Neural crest cell (in vitro differentiated cells): ENCODE measurements around the gene DHX15. TPM values are rescaled to one million over a fixed set of nuclear protein-coding genes. Genes with fewer than 3 reads are reported as not detected.

ENCODE experiments used
- DNase-seq: peaks from one replicate; pipeline ENCODE4 v3.0.0; 2021; ENCODE audit warnings: low read depth, mixed read lengths, low spot score
- H3K27ac Mint-ChIP-seq: one replicate; pipeline ENCODE4 v1.8.0; 2021; ENCODE audit warnings: mild to moderate bottlenecking, mixed read lengths; ENCODE audit not compliant: unreplicated experiment
- H3K27me3 Mint-ChIP-seq: 2 replicates; pipeline ENCODE4 v1.8.0; 2021; ENCODE audit warnings: low read depth, mild to moderate bottlenecking, mixed read lengths
- H3K36me3 Mint-ChIP-seq: 2 replicates; pipeline ENCODE4 v1.8.0; 2021; ENCODE audit warnings: low read depth, mild to moderate bottlenecking, mixed read lengths
- H3K4me1 Mint-ChIP-seq: 2 replicates; pipeline ENCODE4 v1.8.0; 2021; ENCODE audit warnings: mixed read lengths
- H3K4me3 Mint-ChIP-seq: one replicate; pipeline ENCODE4 v1.8.0; 2021; ENCODE audit warnings: mild to moderate bottlenecking, mixed read lengths
- H3K9me3 Mint-ChIP-seq: 2 replicates; pipeline ENCODE4 v1.8.0; 2021; ENCODE audit warnings: mixed read lengths
- CTCF ChIP-seq: fragments of 200-600 bp; sonication (generic); conservative IDR thresholded peaks from 2 replicates; pipeline ENCODE4 v1.5.0; 2021; ENCODE audit warnings: antibody characterized with exemption, mild to moderate bottlenecking
- total RNA-seq: library from RNA; stranded (reverse); gene quantifications from 2 replicates; pipeline ENCODE4 v1.2.1, GENCODE V29; 2021

DHX15 gene
- total RNA-seq, 1 donor from 2014 or later, result 240 TPM

GRCh38 chr4:24550441-24551175 is 33.7 kb downstream of the DHX15 start:
- Mint-ChIP-seq H3K4me3 (no peak overlapping the region), H3K4me1 (peaks cover 4% of the 10 kb centered on the region), H3K27ac (no peak overlapping the region), H3K36me3 (peaks cover 9% of the 10 kb centered on the region), H3K9me3 (no peaks in the 10 kb centered on the region), H3K27me3 (no peaks in the 10 kb centered on the region)
- no peak for TF ChIP-seq CTCF
- no peak for DNase-seq

- Mint-ChIP-seq H3K4me3 (no peak overlapping the region), H3K27me3 (no peaks in the 10 kb centered on the region), H3K4me1 (peaks cover 4% of the 10 kb centered on the region), H3K36me3 (peaks cover 4% of the 10 kb centered on the region), H3K27ac (no peak overlapping the region), H3K9me3 (no peaks in the 10 kb centered on the region)
- DNase-seq, result no peak
- no peak for TF ChIP-seq CTCF
These were observed 36.4 kb downstream of the DHX15 start for GRCh38 chr4:24547979-24548378.

GRCh38 chr4:24544208-24544988 is 40.0 kb downstream of the DHX15 start:
- no peaks in the 10 kb centered on the region for H3K27me3 Mint-ChIP-seq
- peaks cover 4% of the 10 kb centered on the region for H3K4me1 Mint-ChIP-seq
- no peak for DNase-seq
- no peak overlapping the region for H3K27ac Mint-ChIP-seq
- H3K36me3 Mint-ChIP-seq, result peaks cover 4% of the 10 kb centered on the region
- no peaks in the 10 kb centered on the region for H3K9me3 Mint-ChIP-seq
- H3K4me3 Mint-ChIP-seq, result no peak overlapping the region
- TF ChIP-seq CTCF, result no peak

GRCh38 chr4:24537025-24537424 is 47.3 kb downstream of the DHX15 start:
- no peak overlapping the region for H3K4me3 Mint-ChIP-seq
- H3K27ac Mint-ChIP-seq, result no peak overlapping the region
- peaks cover 4% of the 10 kb centered on the region for H3K4me1 Mint-ChIP-seq
- no peaks in the 10 kb centered on the region for H3K27me3 Mint-ChIP-seq
- no peak for DNase-seq
- TF ChIP-seq CTCF, result no peak
- no peaks in the 10 kb centered on the region for H3K9me3 Mint-ChIP-seq
- H3K36me3 Mint-ChIP-seq, result peaks cover 12% of the 10 kb centered on the region

GRCh38 chr4:24535399-24535798 is 49.0 kb downstream of the DHX15 start:
- Mint-ChIP-seq H3K9me3 (no peaks in the 10 kb centered on the region), H3K27me3 (no peaks in the 10 kb centered on the region), H3K4me3 (no peak overlapping the region), H3K4me1 (peaks cover 4% of the 10 kb centered on the region), H3K27ac (no peak overlapping the region), H3K36me3 (peaks cover 14% of the 10 kb centered on the region)
- TF ChIP-seq CTCF, result no peak
- no peak for DNase-seq
